Islet precursor cell (in vitro differentiated cells): ENCODE data around the gene TTC23L.
"Not testable (repeated sequence)": the region's sequence is repeated elsewhere in the genome, so short reads cannot be mapped to it uniquely, and the experiment has no call there.

ENCODE experiments used
- DNase-seq: peaks from one replicate; pipeline ENCODE4 v3.0.0-alpha.2; 2018

The TTC23L gene

GRCh38 chr5:34838785-34839714 lies at the start of gene TTC23L:
Gene TTC23L, plus strand, starts transcription at chr5:34839164. Its CDS starts 1,508 bp downstream, at chr5:34840672.
- DNase-seq: peak; percentile 96

- no peak for DNase-seq
Observed at GRCh38 chr5:34789639-34790038, 49.3 kb upstream of the TTC23L start.

- DNase-seq: no peak
Observed at GRCh38 chr5:34790069-34790468, 48.9 kb upstream of the TTC23L start.

- no peak for DNase-seq
Observed at GRCh38 chr5:34791761-34792244, 47.2 kb upstream of the TTC23L start.

GRCh38 chr5:34802834-34803563 lies 36.0 kb upstream of the TTC23L start:
- DNase-seq: no peak

GRCh38 chr5:34803974-34804732 lies 34.8 kb upstream of the TTC23L start:
- DNase-seq: no peak

GRCh38 chr5:34804913-34805312 lies 34.1 kb upstream of the TTC23L start:
- DNase-seq: no peak

- DNase-seq: no peak
Observed at GRCh38 chr5:34806532-34806931, 32.4 kb upstream of the TTC23L start.

- no peak for DNase-seq
Observed at GRCh38 chr5:34811706-34812105, 27.3 kb upstream of the TTC23L start.

GRCh38 chr5:34813509-34813908 lies 25.5 kb upstream of the TTC23L start:
- DNase-seq: no peak

- no peak for DNase-seq
Observed at GRCh38 chr5:34817558-34818351, 21.2 kb upstream of the TTC23L start.

GRCh38 chr5:34818717-34819116 lies 20.2 kb upstream of the TTC23L start:
- no peak for DNase-seq

- DNase-seq: no peak
Observed at GRCh38 chr5:34820593-34820992, 18.4 kb upstream of the TTC23L start.

GRCh38 chr5:34822956-34823715 lies 15.8 kb upstream of the TTC23L start:
- DNase-seq: no peak

GRCh38 chr5:34826347-34826746 lies 12.6 kb upstream of the TTC23L start:
- DNase-seq: peak; percentile 64

- no peak for DNase-seq
Observed at GRCh38 chr5:34827588-34828506, 11.1 kb upstream of the TTC23L start.

- not testable (repeated sequence) for DNase-seq
Observed at GRCh38 chr5:34830827-34831226, 8.1 kb upstream of the TTC23L start.

GRCh38 chr5:34831303-34831702 lies 7.7 kb upstream of the TTC23L start:
- no peak for DNase-seq

GRCh38 chr5:34832568-34832967 lies 6.4 kb upstream of the TTC23L start:
- no peak for DNase-seq

- DNase-seq: no peak
Observed at GRCh38 chr5:34833090-34833489, 5.9 kb upstream of the TTC23L start.
